Measurements from ENCODE around the gene TP53RK.

DNA sequence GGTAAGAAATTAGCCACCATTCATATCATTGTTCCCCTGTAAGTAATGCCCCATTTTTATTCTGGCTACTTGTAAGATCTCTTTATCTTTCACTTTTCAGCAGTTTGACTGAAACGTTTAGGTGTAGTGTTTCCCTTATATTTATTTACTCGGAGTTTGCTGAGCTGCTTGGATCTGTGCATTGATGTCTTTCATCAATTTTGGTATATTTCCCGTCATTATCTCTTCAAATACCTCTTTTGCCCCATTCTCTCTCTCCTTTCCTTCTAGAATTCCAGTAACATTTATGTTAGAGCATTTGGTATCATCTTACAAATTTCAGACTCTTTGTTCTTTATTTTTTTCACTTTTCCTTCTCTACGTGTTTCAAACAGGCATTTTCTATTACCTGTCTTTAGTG, 28.8 kb downstream of the TP53RK start:
- TF ChIP-seq CTCF (IDR thresholded peaks at IDR 0.05; ENCODE audit: low read depth, low read length, poor library complexity, severe bottlenecking) (no peak), EZH2phosphoT487 (IDR thresholded peaks at IDR 0.05; ENCODE audit: borderline replicate concordance, low read length) (no peak)

Measured in DOHH2 (cell line).